Mesodermal cell (in vitro differentiated cells): ENCODE data around the gene SNX2. TPM values are rescaled to one million over a fixed set of nuclear protein-coding genes. Genes with fewer than 3 reads are reported as not detected.
A peak's percentile ranks its signal among the peaks of the same experiment; 100 is the strongest.

Experiments
- H3K27ac ChIP-seq: 2 replicates; pipeline ENCODE4 v1.7.0; 2013; ENCODE audit warnings: mild to moderate bottlenecking, low read depth, low read length, moderate library complexity; ENCODE audit not compliant: severe bottlenecking
- H3K36me3 ChIP-seq: 2 replicates; pipeline ENCODE4 v1.7.1; 2013; ENCODE audit warnings: mild to moderate bottlenecking, low read length, moderate library complexity; ENCODE audit not compliant: control insufficient read depth, insufficient read depth
- H3K4me1 ChIP-seq: one replicate; pipeline ENCODE4 v1.7.1; 2013; ENCODE audit warnings: mild to moderate bottlenecking, low read length; ENCODE audit not compliant: insufficient read depth, control insufficient read depth, poor library complexity, severe bottlenecking
- H3K4me3 ChIP-seq: 2 replicates; pipeline ENCODE4 v1.7.0; 2013; ENCODE audit warnings: low read length, control low read depth, mild to moderate bottlenecking; ENCODE audit not compliant: insufficient read depth, poor library complexity, severe bottlenecking; ENCODE audit errors: extremely low read depth
- H3K9me3 ChIP-seq: 2 replicates; pipeline ENCODE4 v1.7.1; 2013; ENCODE audit warnings: mild to moderate bottlenecking, low read length, moderate library complexity; ENCODE audit not compliant: control insufficient read depth
- WGBS, 2 experiments: methylation state at CpG; one replicate each; pipeline ENCODE4 v1.1.5; 2013; ENCODE audit warnings: missing lambda C conversion rate in 2 of 2; ENCODE audit not compliant: insufficient coverage in 2 of 2; 5-methylcytosine and 5-hydroxymethylcytosine counted together
- polyA plus RNA-seq, 2 experiments: library from polyadenylated mRNA; stranded (reverse); fragments of 50-300 nt; gene quantifications; one replicate each; pipeline ENCODE4 v1.2.3, GENCODE V29; 2013

SNX2 gene, protein sequence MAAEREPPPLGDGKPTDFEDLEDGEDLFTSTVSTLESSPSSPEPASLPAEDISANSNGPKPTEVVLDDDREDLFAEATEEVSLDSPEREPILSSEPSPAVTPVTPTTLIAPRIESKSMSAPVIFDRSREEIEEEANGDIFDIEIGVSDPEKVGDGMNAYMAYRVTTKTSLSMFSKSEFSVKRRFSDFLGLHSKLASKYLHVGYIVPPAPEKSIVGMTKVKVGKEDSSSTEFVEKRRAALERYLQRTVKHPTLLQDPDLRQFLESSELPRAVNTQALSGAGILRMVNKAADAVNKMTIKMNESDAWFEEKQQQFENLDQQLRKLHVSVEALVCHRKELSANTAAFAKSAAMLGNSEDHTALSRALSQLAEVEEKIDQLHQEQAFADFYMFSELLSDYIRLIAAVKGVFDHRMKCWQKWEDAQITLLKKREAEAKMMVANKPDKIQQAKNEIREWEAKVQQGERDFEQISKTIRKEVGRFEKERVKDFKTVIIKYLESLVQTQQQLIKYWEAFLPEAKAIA
- 77.0 TPM for polyA plus RNA-seq (2013, experiment 1 of 2)
- 92.4 TPM for polyA plus RNA-seq (2013, experiment 2 of 2)

DNA sequence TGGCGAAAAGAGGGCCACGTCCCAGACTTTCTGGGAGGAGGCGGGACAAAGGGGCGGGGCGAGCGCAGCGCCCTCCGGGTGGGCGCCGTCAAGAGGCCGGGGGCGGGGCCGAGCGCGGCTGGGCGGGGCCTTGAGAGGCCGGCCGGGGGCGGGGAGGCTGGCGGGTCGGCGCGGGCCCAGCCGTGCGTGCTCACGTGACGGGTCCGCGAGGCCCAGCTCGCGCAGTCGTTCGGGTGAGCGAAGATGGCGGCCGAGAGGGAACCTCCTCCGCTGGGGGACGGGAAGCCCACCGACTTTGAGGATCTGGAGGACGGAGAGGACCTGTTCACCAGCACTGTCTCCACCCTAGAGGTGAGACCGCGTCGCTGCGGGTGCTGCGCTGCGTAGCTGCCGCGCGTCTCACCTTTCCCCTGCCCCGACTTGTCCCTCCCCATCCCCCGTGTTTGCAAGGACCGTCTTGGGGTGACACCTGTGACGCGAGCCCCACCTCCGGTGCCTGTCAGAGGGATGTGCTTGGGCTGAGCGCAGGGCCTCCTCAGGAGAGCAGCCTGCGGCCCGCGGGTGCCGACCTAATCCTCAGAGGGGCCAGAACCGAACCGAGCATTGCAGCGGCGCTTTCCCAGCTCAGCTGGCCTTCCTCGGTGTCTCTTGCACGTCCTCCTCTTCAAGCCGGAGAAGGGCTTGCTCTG is at the start of gene SNX2:
TSS of gene SNX2 (plus strand) at position 220 of the 689 bp plus-strand sequence. CDS start at position 244, 24 bp downstream.
- H3K27ac ChIP-seq, result peak within 1 kb of the TSS; percentile 65
- WGBS, 2 experiments, result 0% methylated on average over 43 to 46 of the region's 67 CpGs
- H3K36me3 ChIP-seq, result no peaks in the 10 kb centered on the region
- H3K4me1 ChIP-seq, result peaks cover 9% of the 10 kb centered on the region
- H3K4me3 ChIP-seq, result peak within 1 kb of the TSS; percentile 92
- no peaks in the 10 kb centered on the region for H3K9me3 ChIP-seq

- H3K4me1 ChIP-seq, result no peaks in the 10 kb centered on the region
- no peaks in the 10 kb centered on the region for H3K9me3 ChIP-seq
- 87% methylated on average over 3 of the region's 4 CpGs; no CpG with 5 or more reads in 1 of the 2 experiments for WGBS, 2 experiments
- H3K4me3 ChIP-seq, result no peak overlapping the region
- no peak overlapping the region for H3K27ac ChIP-seq
- H3K36me3 ChIP-seq, result no peaks in the 10 kb centered on the region
Measured at GRCh38 chr5:122727112-122727541, 47.8 kb upstream of the SNX2 start.

DNA sequence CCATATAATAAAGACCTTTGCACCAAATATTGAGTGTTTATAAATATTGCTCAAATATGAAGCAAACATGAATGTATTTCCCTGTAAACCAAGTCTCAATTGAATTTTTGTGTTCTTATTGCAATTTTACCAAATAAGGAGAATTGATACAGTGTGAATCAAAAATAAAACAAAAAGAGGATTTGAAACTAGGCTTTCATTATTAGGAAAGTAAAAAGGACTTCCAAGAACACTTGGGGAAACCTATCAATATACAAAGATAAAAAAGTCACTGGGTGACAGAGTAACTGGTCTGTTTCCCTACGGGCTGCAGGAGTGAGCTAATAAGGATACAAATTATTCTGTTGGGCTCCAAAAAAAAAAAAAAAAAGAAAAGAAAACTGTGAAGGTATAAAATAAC is 44.8 kb upstream of the SNX2 start:
- Histone ChIP-seq H3K27ac (no peak overlapping the region), H3K4me3 (no peak overlapping the region), H3K9me3 (no peaks in the 10 kb centered on the region), H3K4me1 (no peaks in the 10 kb centered on the region), H3K36me3 (no peaks in the 10 kb centered on the region)
- WGBS, 2 experiments, result no CpG with 5 or more reads among the region's 1 CpG

GRCh38 chr5:122730456-122730855 is 44.4 kb upstream of the SNX2 start:
- Histone ChIP-seq H3K9me3 (no peaks in the 10 kb centered on the region), H3K27ac (no peak overlapping the region), H3K36me3 (no peaks in the 10 kb centered on the region), H3K4me1 (no peaks in the 10 kb centered on the region), H3K4me3 (no peak overlapping the region)
- WGBS, 2 experiments, result 80% methylated on average over 1 of the region's 1 CpG; no CpG with 5 or more reads in 1 of the 2 experiments

- no peak overlapping the region for H3K27ac ChIP-seq
- WGBS, 2 experiments, result 95 to 98% methylated on average over 4 to 7 of the region's 9 CpGs
Measured at GRCh38 chr5:122736086-122736845, 38.6 kb upstream of the SNX2 start.

DNA sequence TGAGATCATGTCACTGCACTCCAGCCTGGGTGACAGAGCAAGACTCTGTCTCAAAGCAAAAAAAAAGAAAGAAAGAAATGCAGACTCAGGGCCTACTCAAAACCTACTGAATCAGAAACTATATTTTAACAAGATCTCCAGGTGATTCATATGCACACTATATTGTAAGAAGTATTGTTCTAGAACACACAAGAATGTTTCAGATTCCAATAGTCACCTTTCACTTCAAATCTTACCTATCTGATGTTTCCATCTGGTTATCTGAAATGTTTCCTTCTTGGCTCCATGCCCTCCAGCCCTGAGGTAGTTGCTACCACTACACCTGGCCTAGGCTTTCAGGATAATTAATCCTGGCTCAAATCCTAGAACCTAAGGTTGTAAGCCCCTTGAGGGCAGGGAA is 36.8 kb upstream of the SNX2 start:
- Histone ChIP-seq H3K36me3 (no peaks in the 10 kb centered on the region), H3K4me1 (peaks cover 20% of the 10 kb centered on the region), H3K27ac (no peak overlapping the region), H3K4me3 (no peak overlapping the region), H3K9me3 (no peaks in the 10 kb centered on the region)

More at GRCh38 chr5:122736086-122736845, 38.6 kb upstream of the SNX2 start:
- H3K9me3 ChIP-seq, result no peaks in the 10 kb centered on the region
- no peak overlapping the region for H3K4me3 ChIP-seq
- no peaks in the 10 kb centered on the region for H3K36me3 ChIP-seq
- peaks cover 5% of the 10 kb centered on the region for H3K4me1 ChIP-seq

- H3K4me1 ChIP-seq, result peaks cover 14% of the 10 kb centered on the region
- H3K36me3 ChIP-seq, result no peaks in the 10 kb centered on the region
- no peak overlapping the region for H3K4me3 ChIP-seq
- H3K27ac ChIP-seq, result no peak overlapping the region
- 43 to 65% methylated on average over 2 of the region's 2 CpGs for WGBS, 2 experiments
- no peaks in the 10 kb centered on the region for H3K9me3 ChIP-seq
Measured at GRCh38 chr5:122741681-122742080, 33.2 kb upstream of the SNX2 start.

GRCh38 chr5:122743261-122743660 is 31.6 kb upstream of the SNX2 start:
- Histone ChIP-seq H3K4me1 (peaks cover 14% of the 10 kb centered on the region), H3K27ac (no peak overlapping the region), H3K4me3 (no peak overlapping the region), H3K36me3 (no peaks in the 10 kb centered on the region), H3K9me3 (no peaks in the 10 kb centered on the region)
- WGBS, 2 experiments, result 93 to 96% methylated on average over 3 of the region's 3 CpGs

- Histone ChIP-seq H3K4me3 (no peak overlapping the region), H3K36me3 (no peaks in the 10 kb centered on the region), H3K27ac (no peak overlapping the region), H3K4me1 (peaks cover 14% of the 10 kb centered on the region), H3K9me3 (no peaks in the 10 kb centered on the region)
- WGBS, 2 experiments, result 100% methylated on average over 2 of the region's 2 CpGs; no CpG with 5 or more reads in 1 of the 2 experiments
Measured at GRCh38 chr5:122745597-122745996, 29.3 kb upstream of the SNX2 start.

- Histone ChIP-seq H3K4me3 (no peak overlapping the region), H3K36me3 (no peaks in the 10 kb centered on the region), H3K27ac (no peak overlapping the region), H3K4me1 (no peaks in the 10 kb centered on the region), H3K9me3 (no peaks in the 10 kb centered on the region)
- 100% methylated on average over 1 of the region's 2 CpGs; no CpG with 5 or more reads in 1 of the 2 experiments for WGBS, 2 experiments
Measured at GRCh38 chr5:122749886-122750285, 25.0 kb upstream of the SNX2 start.
